IPS-18c (cell line): ENCODE data around the gene GABBR2.
"Not testable (repeated sequence)": the region's sequence is repeated elsewhere in the genome, so short reads cannot be mapped to it uniquely, and the experiment has no call there.

Experiments
- H3K4me3 ChIP-seq: 2 replicates; pipeline ENCODE4 v1.7.0; 2013; ENCODE audit warnings: low read depth, mild to moderate bottlenecking, low read length, moderate library complexity; ENCODE audit not compliant: insufficient read depth
- H3K9me3 ChIP-seq: one replicate; pipeline ENCODE4 v1.6.1; 2013; ENCODE audit warnings: mild to moderate bottlenecking, low read length, moderate library complexity; ENCODE audit not compliant: control insufficient read depth, insufficient read depth

GABBR2 gene

GRCh38 chr9:98530806-98531386 is 177.8 kb downstream of the GABBR2 start:
- no peak overlapping the region for H3K4me3 ChIP-seq
- peaks cover 2% of the 10 kb centered on the region for H3K9me3 ChIP-seq

DNA sequence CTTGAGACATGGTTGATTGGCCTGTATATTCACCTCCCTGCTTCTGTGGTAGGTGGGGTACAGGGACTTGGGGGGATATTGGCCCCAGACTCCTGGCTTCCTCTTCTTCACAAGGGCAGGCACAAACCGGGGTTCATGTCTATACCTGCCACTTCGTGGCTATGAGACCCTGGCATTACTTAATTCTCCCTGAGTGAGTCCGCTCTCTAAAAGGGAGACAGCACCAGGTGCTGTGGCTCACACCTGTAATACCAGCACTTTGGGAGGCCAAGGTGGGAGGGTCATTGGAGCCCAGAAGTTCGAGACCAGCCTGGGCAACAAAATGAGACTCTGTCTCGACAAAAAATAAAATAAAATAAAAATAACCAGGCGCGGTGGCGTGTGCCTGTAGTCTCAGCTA is 178.5 kb downstream of the GABBR2 start:
- H3K9me3 ChIP-seq: peaks cover 2% of the 10 kb centered on the region
- no peak overlapping the region for H3K4me3 ChIP-seq

DNA sequence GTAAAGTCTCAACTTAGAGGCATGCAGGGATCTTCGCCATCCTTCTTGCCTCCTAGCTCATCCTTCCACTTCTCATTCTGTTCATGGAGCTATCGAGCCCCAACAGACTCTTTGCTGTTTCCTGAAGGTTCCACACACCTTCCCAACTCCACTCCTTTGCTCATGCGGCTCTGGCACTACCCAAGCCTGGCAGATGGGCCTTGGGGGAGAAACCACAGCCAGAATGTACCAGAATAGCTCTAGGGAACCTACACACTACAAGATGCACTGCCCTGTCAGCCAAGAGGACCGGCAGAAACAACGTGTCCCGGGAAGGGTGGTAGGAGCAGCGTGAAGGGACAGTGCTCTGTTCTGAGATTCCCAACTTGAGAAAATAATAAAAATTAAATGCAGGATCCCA is 178.9 kb downstream of the GABBR2 start:
- Histone ChIP-seq H3K4me3 (no peak overlapping the region), H3K9me3 (peaks cover 2% of the 10 kb centered on the region)

DNA sequence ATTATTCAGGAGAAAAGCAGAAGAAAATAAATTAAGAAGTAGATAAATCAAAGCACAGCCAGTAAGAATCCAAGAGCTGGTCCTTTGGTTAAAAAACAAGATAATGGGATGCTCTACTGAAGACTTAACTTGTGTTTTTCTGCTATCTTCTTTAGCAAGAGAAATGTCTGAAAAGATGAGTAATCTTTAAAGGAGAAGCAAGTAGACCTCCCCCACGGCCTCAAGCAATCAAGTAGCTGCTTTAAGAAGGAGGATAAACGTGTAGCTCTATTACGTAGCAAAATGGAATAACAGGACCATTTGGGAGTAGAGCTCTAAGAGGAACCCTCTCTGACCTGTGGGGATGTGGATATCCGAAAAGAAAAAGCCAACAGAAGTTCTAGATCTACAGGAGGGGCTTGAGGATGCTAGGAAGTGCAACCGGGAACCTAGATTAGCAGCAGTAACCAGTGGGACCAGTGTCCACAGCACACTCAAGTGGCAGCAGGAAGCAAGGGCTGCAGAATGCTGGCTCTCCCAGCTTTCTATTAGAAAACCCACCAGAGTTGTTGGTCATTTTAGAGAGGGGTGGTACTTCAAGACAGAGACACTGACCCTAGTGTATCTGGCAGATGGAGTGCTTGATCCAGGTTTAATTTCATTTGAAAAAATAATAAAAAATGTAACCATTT is 185.4 kb downstream of the GABBR2 start:
- Histone ChIP-seq H3K4me3 (no peak overlapping the region), H3K9me3 (no peaks in the 10 kb centered on the region)

DNA sequence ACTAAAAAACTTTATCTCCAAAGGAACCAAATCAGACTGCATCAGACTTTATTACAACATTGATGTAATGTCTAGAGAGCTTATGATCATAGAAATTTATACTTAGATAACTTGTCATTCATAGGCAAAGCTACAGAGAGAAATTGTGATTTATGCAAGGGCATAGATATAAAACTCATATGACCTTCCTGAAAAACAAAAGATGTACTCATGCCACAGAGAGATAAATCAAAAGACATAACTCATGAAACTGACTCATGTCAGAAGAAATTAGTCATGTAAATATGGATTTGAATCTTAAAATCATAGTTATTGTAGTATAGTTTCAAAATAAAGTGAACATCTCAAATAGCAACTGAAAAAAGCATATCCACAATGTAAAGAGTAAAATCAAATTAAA is 186.2 kb downstream of the GABBR2 start:
- no peak overlapping the region for H3K4me3 ChIP-seq
- no peaks in the 10 kb centered on the region for H3K9me3 ChIP-seq

- H3K4me3 ChIP-seq: no peak overlapping the region
- H3K9me3 ChIP-seq: no peaks in the 10 kb centered on the region
Observed at GRCh38 chr9:98521141-98521540, 187.6 kb downstream of the GABBR2 start.

- Histone ChIP-seq H3K9me3 (no peaks in the 10 kb centered on the region), H3K4me3 (no peak overlapping the region)
Observed at GRCh38 chr9:98520221-98520960, 188.3 kb downstream of the GABBR2 start.

GRCh38 chr9:98519641-98520040 is 189.1 kb downstream of the GABBR2 start:
- Histone ChIP-seq H3K9me3 (no peaks in the 10 kb centered on the region), H3K4me3 (no peak overlapping the region)

DNA sequence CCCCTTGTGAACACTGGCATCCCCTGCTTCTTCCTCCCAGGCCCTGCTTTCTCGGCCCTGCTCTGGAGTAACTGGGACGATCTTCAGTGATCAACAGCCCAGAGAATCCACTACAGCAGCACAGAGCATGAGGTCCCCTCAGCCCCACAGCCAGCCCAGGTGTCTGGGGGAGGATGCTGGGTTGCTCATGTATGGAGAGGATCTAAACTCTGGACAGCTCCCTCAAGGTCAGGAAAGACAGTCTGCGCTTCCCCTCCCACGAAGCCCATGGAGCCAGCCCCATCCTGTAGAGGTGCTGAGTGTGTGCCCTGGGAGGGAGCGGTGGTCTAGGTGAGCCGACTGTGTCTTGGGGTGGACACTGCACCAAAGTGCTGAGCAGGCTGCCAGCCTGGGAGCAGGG is 190.2 kb downstream of the GABBR2 start:
- Histone ChIP-seq H3K4me3 (no peak overlapping the region), H3K9me3 (no peaks in the 10 kb centered on the region)

DNA sequence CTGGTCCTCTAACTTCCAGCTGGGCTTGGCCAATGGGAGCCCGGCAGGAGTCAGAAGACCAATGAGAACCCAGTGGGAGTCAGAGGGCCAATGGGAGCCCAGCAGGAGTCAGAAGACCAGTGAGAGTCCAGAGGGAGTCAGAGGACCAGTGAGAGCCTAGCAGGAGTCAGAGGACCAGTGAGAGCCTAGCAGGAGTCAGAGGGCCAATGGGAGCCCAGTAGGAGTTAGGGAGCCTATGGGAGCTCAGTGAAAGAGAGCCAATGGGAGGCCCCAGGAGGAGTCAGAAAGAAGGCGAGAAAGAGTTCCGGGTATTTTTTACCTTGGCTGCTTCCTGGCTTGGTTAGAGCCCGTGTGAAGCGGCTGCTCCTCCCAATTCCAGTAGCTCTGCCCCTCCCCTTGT is 191.0 kb downstream of the GABBR2 start:
- no peak overlapping the region for H3K4me3 ChIP-seq
- no peaks in the 10 kb centered on the region for H3K9me3 ChIP-seq

GRCh38 chr9:98516897-98517503 is 191.7 kb downstream of the GABBR2 start:
- Histone ChIP-seq H3K4me3 (no peak overlapping the region), H3K9me3 (no peaks in the 10 kb centered on the region)

- Histone ChIP-seq H3K4me3 (no peak overlapping the region), H3K9me3 (no peaks in the 10 kb centered on the region)
Observed at GRCh38 chr9:98516205-98516896, 192.4 kb downstream of the GABBR2 start.

DNA sequence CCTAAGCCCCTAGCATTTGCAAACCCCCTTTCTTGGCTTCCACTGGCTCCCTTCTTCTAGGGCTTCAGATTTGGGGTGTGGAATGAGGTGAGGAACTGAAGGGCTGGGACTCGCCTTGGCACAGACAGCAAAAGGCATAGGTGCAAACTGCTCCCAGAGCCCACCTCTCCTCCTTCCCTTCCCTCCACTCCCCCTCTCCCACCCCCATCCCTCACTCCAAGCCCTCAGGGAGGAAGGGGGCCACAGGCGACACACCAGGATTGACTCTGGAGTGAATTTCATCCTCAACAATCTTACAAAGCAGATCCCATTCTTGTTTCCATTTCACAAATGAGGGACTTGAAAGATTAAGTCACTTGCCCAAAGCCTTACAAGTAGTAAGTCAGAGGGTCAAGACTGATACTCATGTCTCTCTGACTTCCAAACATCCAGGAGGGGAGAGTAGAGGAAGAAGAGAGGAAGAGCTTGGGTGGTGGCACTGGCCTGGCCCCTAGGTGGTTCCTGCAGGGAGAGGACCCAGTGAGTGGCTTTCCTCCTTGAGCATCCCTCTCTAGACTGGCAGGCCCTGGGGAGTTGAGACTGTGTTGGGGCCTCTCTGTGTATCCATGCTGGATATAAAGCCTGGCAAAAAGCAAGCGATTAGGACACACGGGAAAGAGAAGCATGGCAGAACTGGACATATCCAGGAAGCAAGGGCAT is 193.1 kb downstream of the GABBR2 start:
- H3K9me3 ChIP-seq: no peaks in the 10 kb centered on the region

GRCh38 chr9:98514841-98515240 is 193.9 kb downstream of the GABBR2 start:
- no peaks in the 10 kb centered on the region for H3K9me3 ChIP-seq
- no peak overlapping the region for H3K4me3 ChIP-seq

More for the DNA sequence above, 193.1 kb downstream of the GABBR2 start:
- H3K4me3 ChIP-seq: no peak overlapping the region

DNA sequence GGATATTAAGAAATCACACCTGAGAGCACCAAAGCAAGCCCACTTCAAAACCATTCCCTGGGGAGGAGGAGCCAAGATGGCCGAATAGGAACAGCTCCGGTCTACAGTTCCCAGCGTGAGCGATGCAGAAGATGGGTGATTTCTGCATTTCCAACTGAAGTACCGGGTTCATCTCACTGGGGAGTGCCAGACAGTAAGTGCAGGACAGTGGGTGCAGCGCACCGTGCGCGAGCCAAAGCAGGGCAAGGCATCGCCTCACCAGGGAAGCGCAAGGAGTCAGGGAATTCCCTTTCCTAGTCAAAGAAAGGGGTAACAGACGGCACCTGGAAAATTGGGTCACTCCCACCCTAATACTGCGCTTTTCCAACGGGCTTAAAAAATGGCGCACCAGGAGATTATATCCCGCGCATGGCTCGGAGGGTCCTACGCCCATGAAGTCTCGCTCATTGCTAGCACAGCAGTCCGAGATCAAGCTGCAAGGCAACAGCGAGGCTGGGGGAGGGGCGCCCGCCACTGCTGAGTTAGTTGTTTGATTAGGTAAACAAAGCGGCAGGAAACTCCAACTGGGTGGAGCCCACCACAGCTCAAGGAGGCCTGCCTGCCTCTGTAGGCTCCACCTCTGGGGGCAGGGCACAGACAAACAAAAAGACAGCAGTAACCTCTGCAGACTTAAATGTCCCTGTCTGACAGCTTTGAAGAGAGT is 200.4 kb downstream of the GABBR2 start:
- H3K9me3 ChIP-seq, H3K4me3 ChIP-seq: not testable (repeated sequence)

GRCh38 chr9:98506422-98507054 is 202.2 kb downstream of the GABBR2 start:
- Histone ChIP-seq H3K9me3 (peaks cover 5% of the 10 kb centered on the region), H3K4me3 (no peak overlapping the region)
